ENCODE results near the gene VMO1. TPM values are rescaled to one million over a fixed set of nuclear protein-coding genes. Genes with fewer than 3 reads are reported as not detected.

VMO1 gene
- total RNA-seq, 1 experiment from 2014 or later, result not detected

GRCh38 chr17:4764595-4764994 is 21.6 kb downstream of the VMO1 start:
- Histone ChIP-seq H2AFZ (ENCODE audit: low read length) (no peak overlapping the region), H3K14ac (ENCODE audit: insufficient read depth, low read length) (no peak overlapping the region), H2BK12ac (ENCODE audit: insufficient read length, low read depth, low read length) (no peak overlapping the region), H3K18ac (ENCODE audit: insufficient read length, low read depth, low read length) (no peak overlapping the region), H3K27ac (ENCODE audit: insufficient read length, low read depth, low read length) (no peak overlapping the region), H3K4ac (ENCODE audit: low read depth, low read length) (no peak overlapping the region), H3K9me3 (ENCODE audit: control insufficient read depth, low read depth, low read length) (no peaks in the 10 kb centered on the region), H3K79me2 (ENCODE audit: insufficient read depth, low read length) (no peaks in the 10 kb centered on the region), H2BK5ac (ENCODE audit: insufficient read length, low read length) (no peak overlapping the region), H4K5ac (ENCODE audit: insufficient read length, low read depth, low read length) (no peak overlapping the region), H3T11ph (ENCODE audit: low read length) (no peak overlapping the region), H3K27me3 (ENCODE audit: insufficient read depth, low read length) (no peaks in the 10 kb centered on the region), H3K79me1 (ENCODE audit: insufficient read depth, low read depth, low read length, poor library complexity, severe bottlenecking) (no peaks in the 10 kb centered on the region), H3K23me2 (ENCODE audit: insufficient read length, low read depth, low read length, poor library complexity, severe bottlenecking) (no peaks in the 10 kb centered on the region), H2BK20ac (ENCODE audit: low read depth, low read length, poor library complexity, severe bottlenecking) (no peak overlapping the region), H3K56ac (ENCODE audit: insufficient read length, low read depth, low read length) (no peak overlapping the region), H2BK120ac (ENCODE audit: low read depth, low read length, poor library complexity, severe bottlenecking) (no peak overlapping the region), H2BK15ac (ENCODE audit: low read depth, low read length) (no peak overlapping the region), H3K23ac (ENCODE audit: insufficient read length, low read depth, low read length) (no peak overlapping the region), H3K9ac (ENCODE audit: extremely low read depth, insufficient read length, low read length) (no peak overlapping the region), H3K4me1 (ENCODE audit: insufficient read depth, low read length) (no peaks in the 10 kb centered on the region), H3K4me2 (ENCODE audit: insufficient read depth, insufficient read length, low read length) (no peak overlapping the region), H4K91ac (ENCODE audit: insufficient read length, low read depth, low read length) (no peak overlapping the region), H4K8ac (replicated peaks; ENCODE audit: insufficient read length, low read depth, low read length) (no peak overlapping the region), H4K20me1 (ENCODE audit: control insufficient read depth, insufficient read depth, insufficient read length) (no peaks in the 10 kb centered on the region), H2AK5ac (ENCODE audit: insufficient read length, low read length) (no peak overlapping the region)
- TF ChIP-seq CTCF (conservative IDR thresholded peaks at IDR 0.05), result no peak
- no peak overlapping the region for H3K4me3 Mint-ChIP-seq
- no peaks in the 10 kb centered on the region for H3K9me3 Mint-ChIP-seq
- DNase-seq, result no peak
- no peaks in the 10 kb centered on the region for H3K36me3 Mint-ChIP-seq (ENCODE audit: insufficient read depth in 1 of 3, low read depth in 3 of 3)
- H3K27me3 Mint-ChIP-seq (ENCODE audit: low read depth), result peaks cover 7% of the 10 kb centered on the region
- no CpG with 5 or more reads among the region's 3 CpGs for WGBS (ENCODE audit: extremely low coverage, insufficient read length, low lambda C conversion rate)
- H3K4me1 Mint-ChIP-seq, result no peaks in the 10 kb centered on the region
- H3K27ac Mint-ChIP-seq, result no peak overlapping the region
